NAMALWA (cell line): ENCODE results near the gene ENOPH1.
A peak's percentile ranks its signal among the peaks of the same experiment; 100 is the strongest.
"Not testable (repeated sequence)": the region's sequence is repeated elsewhere in the genome, so short reads cannot be mapped to it uniquely, and the experiment has no call there.

Experiments used
- DNase-seq: peaks from one replicate; pipeline ENCODE4 v3.0.0-alpha.2; 2015; ENCODE audit warnings: low spot score

Gene ENOPH1

GRCh38 chr4:82428969-82429727 is 1.2 kb upstream of the ENOPH1 start:
- peak; percentile 94 for DNase-seq

DNA sequence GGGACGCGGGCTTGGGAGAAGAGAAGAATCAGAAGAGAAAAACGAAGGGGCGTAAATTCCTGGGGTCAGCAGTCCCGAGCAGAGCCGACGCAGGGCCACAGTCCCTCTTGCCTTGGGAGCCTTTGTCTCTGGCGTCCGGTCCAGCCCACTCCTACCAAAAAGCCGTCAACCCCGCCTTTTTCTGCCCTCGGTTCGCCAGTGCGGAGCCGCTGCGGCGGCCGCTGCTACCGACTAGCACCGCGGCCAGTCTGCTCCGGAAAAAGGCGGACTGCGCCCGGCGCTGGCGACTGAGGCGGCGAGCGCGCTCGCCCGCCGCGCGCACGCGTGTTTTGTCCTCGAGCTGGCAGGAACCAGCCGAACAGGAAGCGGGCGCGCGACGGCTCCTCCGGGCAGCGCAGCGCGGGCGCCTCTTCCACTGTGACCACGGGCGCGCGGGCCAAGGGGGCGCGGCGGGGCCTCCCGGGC is 630 bp upstream of the ENOPH1 start:
- DNase-seq = peak; percentile 75

DNA sequence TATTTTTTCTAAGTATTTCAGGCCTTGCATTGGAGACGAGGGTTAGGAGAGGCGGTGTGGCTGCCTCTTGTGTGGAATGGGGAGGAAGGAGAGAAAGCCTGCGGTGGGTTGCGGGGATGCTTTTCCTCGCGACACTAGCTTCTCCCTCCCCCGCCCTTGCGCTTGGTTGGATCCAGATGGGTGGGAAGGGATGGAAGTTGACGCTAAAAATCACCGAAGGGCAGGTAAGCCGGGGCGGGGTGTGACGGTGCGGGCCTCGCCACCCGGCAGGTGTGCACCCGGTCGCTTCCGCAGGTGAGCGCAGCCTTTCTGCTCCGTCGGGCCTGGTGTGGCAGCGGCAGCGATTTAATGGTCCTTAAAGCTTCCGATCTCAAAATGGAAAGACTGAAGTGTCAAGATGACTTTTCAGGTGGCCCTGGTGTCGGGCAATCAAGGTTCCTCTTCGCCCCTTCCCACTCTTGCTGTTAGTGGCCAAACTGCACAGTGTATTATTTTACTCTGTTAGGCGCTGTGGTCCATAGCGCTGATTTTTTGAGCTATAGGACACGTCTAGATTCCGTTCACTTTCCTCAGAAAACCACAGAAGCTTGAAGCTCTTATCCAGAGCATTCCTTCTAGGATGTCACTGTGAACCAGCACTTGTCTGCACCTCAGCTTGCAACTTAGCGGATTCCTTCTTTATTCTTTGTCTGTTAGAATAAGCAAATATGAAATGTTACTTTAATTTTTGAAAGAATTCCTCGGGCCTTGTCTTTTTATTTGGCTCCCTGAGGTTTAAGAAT is 765 bp downstream of the ENOPH1 start:
- DNase-seq = peak; percentile 53

DNA sequence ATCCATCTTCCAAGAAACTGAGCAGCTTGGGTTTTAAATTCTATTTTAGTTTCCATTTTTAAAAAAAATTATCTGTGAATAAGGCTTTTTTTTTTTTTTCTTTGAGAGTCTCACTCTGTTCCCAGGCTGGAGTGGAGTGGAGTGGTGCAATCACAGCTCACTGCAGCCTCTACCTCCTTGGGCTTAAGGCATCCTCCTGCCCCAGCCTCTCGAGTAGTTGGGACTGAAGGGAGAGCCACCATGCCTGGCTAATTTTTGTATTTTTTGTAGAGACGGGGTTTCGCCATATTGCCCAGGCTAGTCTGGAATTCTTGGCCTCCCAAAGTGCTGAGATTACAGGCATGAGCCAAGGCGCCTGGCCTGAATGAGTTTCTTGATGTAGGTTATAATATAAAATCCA is 1.4 kb downstream of the ENOPH1 start:
- no peak for DNase-seq

DNA sequence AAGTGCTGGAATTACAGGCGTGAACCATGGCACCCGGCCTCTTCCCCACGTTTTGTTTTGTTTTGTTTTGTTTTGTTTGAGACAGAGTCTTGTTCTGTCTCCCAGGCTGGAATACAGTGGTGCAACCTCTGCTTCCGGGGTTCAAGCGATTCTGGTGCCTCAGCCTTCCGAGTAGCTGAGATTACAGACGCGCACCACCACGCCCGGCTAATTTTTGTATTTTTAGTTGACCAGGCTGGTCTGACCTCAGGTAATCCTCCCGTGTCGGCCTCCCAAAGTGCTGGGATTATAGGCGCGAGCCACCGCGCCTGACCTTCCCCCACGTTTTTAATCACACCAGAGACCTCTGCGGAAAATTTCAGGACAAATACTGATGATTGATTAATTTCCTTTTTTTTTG is 2.2 kb downstream of the ENOPH1 start:
- DNase-seq = no peak

DNA sequence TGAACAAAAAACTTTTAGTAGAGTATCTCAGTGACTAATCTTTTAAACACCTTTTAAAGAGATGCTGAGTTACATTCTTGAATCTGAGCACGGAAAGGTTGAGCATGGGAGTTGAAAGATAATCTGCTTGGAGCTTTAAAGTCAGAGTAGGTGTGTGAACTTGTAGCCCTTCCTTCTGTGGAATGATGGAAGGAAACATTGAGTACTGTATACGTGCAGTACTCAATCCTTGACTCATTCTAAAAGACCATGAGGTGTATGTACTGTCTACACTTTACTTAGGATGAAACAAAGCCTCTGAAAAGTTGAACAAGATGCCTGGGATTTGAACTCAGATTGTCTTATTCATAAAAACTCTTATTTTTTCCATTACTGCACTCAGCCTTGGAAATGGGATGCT is 3.4 kb downstream of the ENOPH1 start:
- no peak for DNase-seq

- DNase-seq = no peak
Observed at GRCh38 chr4:82434949-82435348, 4.6 kb downstream of the ENOPH1 start.

GRCh38 chr4:82436130-82436529 is 5.7 kb downstream of the ENOPH1 start:
- DNase-seq = no peak

GRCh38 chr4:82436780-82437179 is 6.4 kb downstream of the ENOPH1 start:
- no peak for DNase-seq

DNA sequence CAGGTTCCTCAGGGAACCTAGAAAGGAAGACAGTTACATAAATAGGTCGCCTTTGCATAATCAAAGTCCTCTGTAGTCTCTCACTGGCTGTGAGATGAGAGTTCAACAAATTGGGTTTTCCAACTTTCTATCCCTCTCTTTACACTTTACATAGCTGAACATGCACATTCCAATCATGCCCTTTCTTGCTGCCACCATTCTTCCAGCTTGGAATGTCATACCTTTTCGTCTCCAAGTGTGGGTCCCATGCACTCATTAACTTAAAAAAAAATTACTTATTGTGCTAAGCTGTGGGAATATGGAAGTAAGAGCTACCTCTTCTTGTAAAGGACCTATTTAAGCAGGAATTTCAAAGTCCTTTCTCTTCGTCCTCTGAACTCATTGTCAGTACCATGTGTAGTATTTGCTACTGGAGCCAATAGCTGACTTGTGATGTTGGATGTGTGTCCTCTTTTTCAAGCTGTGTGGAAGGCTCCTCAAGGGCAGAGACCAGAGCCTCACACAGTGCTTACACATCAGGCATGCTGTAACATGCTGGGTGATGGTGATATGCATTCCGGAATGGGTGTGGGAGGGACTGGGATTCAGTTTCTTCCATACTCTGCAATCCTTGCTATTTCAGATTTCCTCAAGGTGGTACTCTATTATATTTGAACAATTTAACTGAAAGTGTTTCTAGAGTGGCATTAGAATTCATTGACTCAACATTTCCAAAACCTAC is 7.1 kb downstream of the ENOPH1 start:
- DNase-seq = no peak

GRCh38 chr4:82439088-82439487 is 8.7 kb downstream of the ENOPH1 start:
- no peak for DNase-seq

DNA sequence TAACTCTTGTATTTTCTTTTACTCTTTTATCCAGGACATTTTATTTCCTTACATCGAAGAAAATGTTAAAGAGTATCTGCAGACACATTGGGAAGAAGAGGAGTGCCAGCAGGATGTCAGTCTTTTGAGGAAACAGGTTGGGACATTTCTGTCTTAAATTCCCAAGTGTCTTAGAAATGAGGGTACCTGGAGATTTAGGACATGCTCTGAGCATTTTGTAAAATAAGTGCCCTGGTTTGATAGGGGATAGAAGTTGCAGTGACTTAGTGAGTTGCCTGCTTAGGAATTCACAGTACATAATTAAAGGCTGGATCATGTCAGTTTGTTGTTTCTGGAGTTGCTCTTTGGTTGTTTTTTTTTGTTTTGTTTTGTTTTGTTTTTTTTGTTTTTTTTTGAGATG is 17.5 kb downstream of the ENOPH1 start:
- DNase-seq = no peak

DNA sequence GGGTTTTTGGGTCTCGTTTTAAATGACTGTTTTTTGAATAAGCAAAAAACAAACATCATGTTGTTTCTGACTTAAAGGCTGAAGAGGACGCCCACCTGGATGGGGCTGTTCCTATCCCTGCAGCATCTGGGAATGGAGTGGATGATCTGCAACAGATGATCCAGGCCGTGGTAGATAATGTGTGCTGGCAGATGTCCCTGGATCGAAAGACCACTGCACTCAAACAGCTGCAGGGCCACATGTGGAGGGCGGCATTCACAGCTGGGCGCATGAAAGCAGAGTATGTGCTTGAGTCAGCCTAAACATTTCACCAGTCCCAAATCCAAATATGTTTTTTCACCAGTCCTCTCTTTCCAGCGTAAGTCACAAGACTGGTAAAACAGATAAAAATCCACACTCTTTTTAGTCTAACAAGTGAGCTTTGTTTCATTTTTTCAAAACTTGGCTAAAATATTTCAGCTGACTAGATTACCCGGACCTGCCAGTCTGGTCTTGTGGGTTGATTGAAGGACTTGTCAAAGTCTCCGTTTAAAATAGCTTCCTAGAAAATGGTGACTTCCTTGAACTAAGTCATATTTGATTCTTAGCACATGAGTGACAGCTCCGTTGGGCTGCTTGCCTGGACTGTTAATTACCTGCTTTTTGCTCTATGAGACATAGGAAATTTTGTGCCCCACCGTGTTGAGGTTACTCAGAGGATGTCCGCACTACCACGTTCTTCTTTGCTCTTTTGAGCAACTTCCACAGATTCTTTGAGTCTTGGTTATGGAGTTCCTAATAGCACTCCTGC is 20.8 kb downstream of the ENOPH1 start:
- DNase-seq = no peak

DNA sequence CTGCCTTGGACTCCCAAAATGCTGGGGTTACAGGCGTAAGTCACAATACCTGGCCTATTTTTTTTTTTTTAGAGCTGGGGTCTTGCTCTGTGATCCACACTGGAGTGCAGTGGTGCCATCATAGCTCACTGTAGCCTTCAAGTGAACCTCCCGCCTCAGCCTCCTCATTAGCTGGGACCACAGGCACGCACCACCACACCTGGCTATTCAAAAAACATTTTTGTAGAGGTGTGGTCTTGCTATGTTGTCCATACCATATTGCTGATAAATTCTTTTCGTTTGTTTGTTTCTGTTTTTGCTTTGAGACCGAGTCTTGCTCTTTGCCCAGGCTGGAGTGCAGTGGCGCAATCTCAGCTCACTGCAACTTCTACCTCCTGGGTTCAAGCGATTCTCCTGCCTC is 21.6 kb downstream of the ENOPH1 start:
- DNase-seq = no peak

DNA sequence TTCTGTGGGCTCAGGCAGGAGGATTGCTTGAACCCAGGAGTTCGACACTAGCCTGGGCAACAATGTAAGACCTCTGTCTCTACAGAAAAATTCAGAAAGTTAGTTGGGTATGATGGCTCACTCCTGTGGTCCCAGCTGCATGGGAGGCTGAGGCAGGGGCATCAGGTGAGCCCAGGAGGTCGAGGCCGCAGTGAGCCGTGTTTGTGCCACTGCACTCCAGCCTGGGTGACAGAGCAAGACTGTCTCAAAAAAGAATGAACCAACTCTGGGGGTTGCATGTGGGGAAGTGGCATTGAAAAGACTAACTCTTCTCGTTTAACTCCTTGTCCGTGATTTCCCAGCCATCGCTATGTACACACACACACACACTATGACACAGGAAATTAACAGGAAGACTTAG is 26.9 kb downstream of the ENOPH1 start:
- DNase-seq = no peak

DNA sequence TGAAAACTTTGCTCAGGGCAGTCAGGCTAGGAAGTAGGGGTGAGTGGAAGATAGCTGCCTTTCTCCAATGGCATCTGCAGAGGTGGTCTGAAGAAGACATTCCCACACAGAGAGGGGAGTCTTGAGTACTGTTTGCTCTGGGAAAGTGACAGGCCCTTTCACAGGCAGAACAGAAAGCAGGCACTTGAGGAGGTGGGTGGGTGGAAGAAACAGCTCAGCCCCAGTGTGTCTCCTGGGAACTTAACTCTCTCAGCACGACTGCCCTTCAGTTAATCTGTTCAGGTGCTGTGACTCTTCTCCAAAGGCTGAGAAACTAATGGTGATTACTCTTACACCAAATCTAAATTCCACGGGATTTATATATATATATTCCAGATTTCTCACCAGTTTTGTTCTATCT is 28.3 kb downstream of the ENOPH1 start:
- DNase-seq = no peak

- no peak for DNase-seq
Observed at GRCh38 chr4:82461710-82462109, 31.3 kb downstream of the ENOPH1 start.

GRCh38 chr4:82462415-82462831 is 32.0 kb downstream of the ENOPH1 start:
- DNase-seq = peak; percentile 92

DNA sequence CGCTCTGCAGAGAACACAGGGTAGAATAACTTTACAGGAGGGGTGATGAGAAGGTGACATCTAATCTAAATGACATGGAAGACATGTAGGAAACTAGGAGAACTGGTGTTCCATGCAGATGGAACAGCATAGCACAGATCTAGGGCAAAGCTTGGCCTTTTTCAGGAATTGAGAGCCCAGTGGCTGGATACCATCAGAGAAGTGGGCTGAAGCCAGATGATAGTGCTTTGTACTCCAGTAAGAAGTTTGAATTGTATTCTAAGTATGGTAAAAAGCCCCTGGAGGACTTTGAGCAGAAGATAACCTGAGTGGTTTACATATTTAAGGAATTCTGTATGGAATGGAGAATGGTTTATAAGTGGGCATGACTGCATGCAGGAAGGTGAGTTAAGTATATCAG is 32.8 kb downstream of the ENOPH1 start:
- DNase-seq = no peak

- no peak for DNase-seq
Observed at GRCh38 chr4:82467471-82467870, 37.1 kb downstream of the ENOPH1 start.

GRCh38 chr4:82469791-82470345 is 39.5 kb downstream of the ENOPH1 start:
- DNase-seq = no peak

GRCh38 chr4:82473080-82473479 is 42.7 kb downstream of the ENOPH1 start:
- DNase-seq = not testable (repeated sequence)
